HG02943 (cell line): Measurements from ENCODE around the gene ARL9.
A peak's percentile ranks its signal among the peaks of the same experiment; 100 is the strongest.
"Not testable (repeated sequence)": the region's sequence is repeated elsewhere in the genome, so short reads cannot be mapped to it uniquely, and the experiment has no call there.

Source experiments
- ATAC-seq: cut with Tn5 transposase; IDR thresholded peaks from one replicate; pipeline ENCODE4 v1.9.1; 2021; ENCODE audit warnings: mild to moderate bottlenecking, low read depth, moderate library complexity; ENCODE audit not compliant: unreplicated experiment

The ARL9 gene

DNA sequence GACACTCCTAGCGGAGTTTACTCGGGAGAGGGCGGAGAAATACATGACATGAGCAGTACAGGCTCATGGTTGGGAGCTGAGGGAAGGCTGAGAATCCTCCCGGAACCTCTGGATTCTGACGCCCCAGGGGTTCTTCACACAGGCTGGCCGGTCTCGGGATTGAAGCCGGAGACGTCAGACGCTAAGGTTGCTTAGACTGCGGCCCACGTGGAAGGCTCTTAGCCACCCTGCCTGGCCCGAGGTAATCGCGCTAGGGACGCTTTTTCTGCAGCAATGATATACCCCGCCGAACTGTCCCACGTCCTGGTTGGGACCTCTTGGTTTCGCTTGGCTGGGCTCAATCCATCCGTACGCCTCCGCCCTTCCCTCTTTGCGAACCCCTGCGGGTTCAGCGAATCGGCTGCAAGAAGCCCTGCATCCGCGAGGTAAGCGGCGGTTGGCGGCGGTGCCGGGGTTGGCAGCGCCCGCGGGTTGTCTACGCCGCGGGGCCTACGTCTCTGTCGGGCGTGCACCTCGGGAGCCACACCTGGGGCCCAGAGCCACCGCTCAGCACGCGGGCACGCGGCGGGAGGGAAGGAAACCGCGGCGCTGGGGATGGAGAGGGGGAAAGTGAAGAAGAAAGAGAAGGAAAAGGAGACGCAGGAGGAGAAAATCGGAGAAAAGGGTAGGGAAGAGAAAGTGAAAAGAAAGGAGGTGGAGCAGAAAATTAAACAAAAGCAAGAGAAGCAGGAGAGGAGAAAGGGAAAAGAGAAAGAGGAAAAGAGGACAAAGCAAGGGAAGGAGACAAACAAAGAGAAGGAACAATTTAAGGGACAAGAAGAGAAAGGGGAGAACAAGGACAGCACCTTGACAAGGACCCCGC lies at the start of gene ARL9:
ARL9 (plus strand) TSS at position 523 of the 862 bp plus-strand sequence; CDS start at position 595, 72 bp downstream.
- peak; percentile 63 for ATAC-seq

GRCh38 chr4:56460085-56460484 lies 45.5 kb upstream of the ARL9 start:
- no peak for ATAC-seq

DNA sequence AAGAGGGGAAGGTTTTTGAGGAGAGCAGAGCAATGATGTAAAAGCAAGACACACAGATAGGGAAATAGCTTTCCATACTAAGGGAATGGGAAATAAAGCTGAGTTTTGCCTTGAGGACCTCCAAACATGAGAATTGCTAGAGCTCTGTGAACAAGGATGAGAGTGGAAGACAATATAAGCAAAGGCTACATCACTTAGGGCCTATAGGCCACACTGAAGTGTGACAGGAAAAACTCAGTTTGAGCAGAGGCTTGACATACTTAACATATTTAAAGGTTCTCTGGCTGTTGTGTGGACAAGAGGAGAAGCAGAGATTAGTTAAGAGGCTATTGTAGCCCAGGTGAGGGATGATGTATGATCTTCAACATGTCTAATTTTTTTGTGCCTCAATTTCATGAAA lies 43.4 kb upstream of the ARL9 start:
- ATAC-seq, result no peak

DNA sequence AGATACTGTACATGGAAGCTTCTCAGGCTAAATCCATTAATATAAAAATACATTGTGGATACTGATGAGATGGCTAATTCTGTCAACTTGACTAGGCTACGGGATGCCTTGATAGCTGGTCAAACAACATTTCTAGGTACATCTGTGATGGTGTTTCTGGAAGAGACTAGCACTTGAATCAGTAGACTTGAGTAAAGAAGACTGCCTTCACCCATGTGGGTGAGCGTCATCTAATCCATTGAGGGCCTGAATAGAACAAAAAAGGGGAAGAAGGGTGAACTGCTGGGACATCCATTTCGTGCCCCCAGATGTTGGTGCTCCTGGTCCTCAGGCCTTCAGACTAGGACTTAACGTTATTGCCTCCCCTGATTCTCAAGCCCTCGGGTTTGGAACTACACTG lies 41.9 kb upstream of the ARL9 start:
- ATAC-seq, result no peak

- ATAC-seq, result no peak
Measured at GRCh38 chr4:56464581-56464980, 41.0 kb upstream of the ARL9 start.

DNA sequence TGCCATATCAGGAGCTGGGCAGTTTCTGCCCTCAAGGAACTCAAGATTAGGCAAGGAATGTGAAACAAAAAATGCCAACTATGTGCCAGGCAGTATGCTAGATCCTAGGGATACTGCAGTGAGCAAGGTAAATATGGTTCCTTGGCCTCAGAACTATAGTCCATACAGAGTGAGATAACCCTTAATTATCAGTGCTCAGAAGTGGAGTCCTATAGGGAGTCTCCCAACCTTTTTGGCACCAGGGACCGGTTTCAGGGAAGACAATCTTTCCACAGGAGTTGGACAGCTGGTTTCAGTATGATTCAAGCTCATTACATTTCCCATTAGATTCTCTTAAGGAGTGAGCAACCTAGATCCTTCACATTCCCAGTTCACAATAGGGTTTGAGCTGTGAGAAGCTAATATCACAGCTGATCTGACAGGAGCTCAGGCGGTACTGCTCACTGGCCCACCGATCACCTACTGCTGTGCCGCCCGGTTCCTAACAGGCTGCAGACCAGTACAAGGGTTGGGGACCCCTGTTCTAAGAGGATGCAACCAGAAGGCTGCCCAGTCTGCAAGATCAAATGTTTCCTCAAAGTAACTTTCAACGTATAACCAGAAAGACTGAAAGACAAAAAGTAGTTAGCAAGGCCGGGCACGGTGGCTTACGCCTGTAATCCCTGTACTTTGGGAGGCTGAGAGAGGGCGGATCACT lies 39.8 kb upstream of the ARL9 start:
- no peak for ATAC-seq

- ATAC-seq, result not testable (repeated sequence)
Measured at GRCh38 chr4:56466296-56466761, 39.3 kb upstream of the ARL9 start.

DNA sequence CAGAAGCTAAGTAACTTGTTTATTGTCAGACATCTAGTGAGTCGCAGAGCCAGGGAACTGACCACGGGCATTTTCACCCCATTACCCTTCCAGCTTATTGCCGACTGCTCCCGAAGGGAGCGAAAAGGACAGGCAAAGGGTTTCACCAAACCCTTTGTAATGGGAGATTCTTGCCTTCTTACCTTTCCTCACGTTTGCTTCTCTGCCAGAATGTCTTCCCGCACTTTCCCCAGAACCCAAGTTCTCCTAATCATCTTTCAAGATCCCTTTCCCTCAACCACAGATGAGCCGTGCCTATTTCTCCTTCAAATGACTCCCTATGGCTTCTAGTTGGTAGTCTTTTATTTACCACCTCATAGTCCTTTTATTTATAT lies 38.7 kb upstream of the ARL9 start:
- no peak for ATAC-seq

- peak; percentile 89 for ATAC-seq
Measured at GRCh38 chr4:56467284-56468096, 38.1 kb upstream of the ARL9 start, which contains the start of gene SRP72. SRP72 (plus strand) TSS chr4:56467617; CDS start chr4:56467636, 19 bp downstream.

DNA sequence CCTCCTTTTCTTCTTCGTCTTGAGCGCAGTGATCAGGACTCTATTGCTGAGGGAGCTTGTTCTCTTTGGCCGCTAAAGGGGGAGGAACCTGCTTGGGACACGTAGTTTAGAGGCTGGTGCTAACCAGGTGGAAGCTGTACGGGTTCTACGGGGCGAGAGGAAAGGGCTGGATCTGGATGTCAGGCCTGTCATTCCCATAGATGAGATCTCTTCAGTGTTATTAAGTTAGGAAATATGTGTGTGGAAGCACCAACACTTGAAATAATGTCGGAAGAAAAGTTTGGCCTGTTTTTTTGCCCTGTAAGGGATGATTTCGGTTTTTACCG lies 37.5 kb upstream of the ARL9 start:
- ATAC-seq, result peak; percentile 47

DNA sequence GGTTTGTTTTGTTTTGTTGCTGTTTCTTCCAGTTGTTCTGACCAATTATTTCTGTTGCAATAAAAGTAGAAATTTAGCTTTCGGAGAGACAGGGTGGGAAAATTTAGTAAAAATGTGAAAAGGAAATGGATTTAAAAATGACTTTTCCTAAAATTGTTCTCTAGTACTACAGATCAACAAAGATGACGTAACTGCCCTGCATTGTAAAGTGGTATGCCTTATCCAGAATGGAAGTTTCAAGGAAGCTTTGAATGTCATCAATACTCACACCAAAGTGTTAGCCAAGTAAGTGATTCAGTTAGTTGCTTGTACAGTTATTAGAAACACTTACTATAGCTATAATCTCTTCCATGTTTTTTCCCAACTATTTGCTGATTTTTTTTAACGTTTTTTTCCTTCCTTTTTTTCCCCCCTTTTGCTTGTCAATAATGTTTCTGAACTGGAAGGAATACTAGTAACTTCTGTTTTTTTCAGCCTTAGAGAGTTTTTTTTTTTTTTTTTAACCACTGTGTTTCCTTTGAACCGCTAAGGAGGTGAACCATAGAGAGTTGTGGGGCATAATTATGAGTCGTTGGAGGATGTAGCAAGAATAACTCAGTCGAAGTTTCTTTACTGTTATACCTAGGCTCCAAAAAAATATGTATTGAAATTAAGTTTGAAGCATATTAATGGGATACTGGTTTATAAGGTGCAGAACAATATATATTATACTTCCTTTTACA lies 35.9 kb upstream of the ARL9 start:
- ATAC-seq, result no peak

DNA sequence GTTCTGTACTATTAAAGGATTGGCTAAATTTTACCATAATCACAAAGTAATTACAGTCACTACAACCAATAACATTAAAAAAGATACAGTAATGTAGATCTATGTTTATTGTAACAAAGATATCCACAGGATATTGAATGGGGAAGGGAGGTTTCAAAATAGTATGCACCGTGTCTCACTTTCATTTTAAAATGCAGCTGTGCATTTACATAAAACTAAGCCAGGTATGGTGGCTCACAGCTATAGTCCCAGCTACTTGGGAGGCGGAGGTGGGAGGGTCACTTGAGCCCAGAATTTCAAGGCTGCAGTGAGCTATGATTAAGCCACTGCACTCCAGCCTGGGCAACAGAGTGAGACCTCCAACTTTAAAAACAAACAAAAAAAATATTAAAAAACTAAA lies 29.7 kb upstream of the ARL9 start:
- ATAC-seq, result no peak

DNA sequence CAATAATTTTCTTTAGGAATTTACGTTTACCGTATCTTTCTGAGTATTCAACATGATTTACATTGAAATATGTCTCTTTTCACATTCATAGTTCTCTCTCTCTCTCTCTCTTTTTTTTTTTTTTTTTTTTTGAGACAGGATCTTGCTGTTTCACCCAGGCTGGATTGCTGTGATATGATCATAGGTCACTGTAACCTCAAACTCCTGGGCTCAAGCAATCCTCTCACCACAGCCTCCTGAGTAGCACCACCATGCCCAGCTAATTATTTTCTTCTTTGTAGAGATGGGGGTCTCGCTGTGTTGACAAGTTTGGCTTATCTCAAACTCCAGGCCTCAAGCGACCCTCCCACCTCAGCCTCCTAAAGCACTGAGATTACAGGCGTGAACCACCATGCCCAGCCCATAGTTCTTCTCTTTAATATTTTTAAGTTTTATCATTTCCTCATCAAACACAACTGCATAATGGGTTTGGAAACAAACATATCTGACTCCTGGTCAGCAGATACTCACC lies 28.3 kb upstream of the ARL9 start:
- ATAC-seq, result no peak

GRCh38 chr4:56480691-56481090 lies 24.9 kb upstream of the ARL9 start:
- ATAC-seq, result no peak

GRCh38 chr4:56496241-56496640 lies 9.3 kb upstream of the ARL9 start:
- ATAC-seq, result no peak

DNA sequence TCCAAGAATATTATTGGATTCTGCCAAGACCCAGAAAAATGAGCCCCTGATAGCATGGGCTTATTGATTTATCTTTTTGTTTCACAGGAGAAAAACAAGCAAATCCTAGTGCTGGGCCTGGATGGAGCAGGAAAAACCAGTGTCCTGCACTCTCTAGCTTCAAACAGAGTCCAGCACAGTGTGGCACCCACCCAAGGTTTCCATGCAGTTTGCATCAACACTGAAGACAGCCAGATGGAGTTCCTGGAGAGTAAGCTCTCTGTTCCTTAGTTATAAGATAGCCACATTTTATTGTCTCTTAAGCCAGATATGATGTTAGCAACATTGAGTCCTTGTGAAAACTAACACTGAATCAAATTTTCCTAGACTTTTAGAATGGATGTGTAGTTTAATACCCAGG lies 5.5 kb downstream of the ARL9 start:
- ATAC-seq, result no peak

DNA sequence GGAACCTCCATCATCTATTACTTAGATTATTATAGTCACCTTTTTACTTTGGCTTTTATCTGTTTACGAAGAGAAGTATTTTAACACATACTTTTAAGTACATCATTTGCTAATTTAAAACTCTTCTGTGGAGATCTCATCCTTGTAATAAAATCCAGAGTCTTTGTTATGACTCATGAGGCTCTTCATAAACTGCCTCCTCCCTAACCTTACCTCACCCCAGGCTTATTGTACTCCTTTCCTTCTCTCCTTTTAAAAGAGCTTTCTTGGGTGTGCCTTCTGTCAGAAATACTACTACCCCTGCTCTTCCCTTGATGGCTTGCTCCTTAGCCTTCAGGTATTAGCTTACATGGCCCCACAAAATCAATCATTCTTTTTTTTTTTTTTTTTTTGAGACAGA lies 6.6 kb downstream of the ARL9 start:
- no peak for ATAC-seq

DNA sequence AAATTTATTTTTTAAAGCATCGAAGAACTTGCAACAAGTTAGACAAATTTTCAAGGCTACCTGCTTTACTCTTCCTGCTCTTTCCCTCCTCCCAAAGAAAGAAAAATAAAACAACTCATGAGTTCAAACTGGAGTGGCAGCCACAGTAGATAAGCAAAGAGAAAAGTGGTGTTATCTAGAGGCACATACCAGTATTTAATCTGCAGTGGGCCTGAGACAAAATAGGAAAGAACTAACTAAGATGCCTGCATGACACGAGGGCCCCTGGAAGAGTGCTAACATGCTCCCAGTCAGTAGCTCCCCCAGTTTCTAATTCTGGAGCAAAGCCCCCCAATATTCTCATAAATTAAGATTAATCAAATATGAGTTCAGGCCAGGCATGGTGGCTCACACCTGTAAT lies 7.9 kb downstream of the ARL9 start:
- ATAC-seq, result no peak

DNA sequence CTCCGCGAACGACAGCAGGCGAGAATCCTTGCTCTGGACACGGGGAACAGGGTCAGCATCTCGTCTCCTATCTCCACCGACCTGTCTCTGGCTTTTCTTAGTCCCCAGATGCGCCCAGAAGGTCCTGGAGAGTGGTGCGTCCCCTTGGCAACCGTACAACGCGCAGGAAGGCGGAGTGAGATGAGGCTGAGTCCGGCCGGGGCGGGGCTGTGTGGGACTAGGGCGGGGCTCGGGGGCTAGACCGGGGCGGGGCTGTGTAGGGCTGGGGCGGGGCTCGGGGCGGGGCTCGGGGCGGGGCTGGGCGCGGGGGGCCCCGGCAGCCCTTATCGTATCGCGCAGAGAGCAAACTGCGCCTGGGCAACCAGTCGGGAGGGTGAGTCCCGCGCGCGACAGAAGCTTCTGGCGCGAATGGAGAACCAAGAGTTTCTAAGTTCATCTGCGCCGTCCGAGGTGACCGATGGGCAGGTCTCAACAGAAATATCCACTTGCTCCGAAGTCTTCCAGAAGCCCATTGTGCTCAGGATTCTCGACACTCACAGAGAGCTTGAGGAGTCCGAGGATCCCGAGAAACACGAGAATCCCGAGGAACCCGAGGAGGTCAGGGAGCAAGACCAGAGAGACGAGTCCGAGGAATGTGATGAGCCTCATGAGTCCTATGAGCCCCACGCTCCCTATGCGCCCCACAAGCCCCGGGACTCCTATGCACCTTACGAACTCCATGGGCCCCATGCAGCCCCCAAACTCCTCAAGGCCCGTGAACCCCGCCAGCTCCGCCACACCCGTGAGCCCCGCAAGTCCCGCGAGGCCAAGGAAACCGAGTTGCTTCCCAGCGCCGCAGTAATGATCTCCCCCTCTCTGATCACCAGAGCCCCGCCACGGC lies 24.9 kb downstream of the ARL9 start:
- peak; percentile 94 for ATAC-seq
